Left renal pelvis (tissue), 4 donors: Measurements from ENCODE around the gene LYPD6. TPM values are rescaled to one million over a fixed set of nuclear protein-coding genes. Genes with fewer than 3 reads are reported as not detected.
A peak's percentile ranks its signal among the peaks of the same experiment; 100 is the strongest.
"Not testable (repeated sequence)": the region's sequence is repeated elsewhere in the genome, so short reads cannot be mapped to it uniquely, and the experiment has no call there.

Experiments
- DNase-seq, 4 donors: peaks; one replicate each; pipeline ENCODE4 v3.0.0-alpha.2; 2013; ENCODE audit warnings: low read depth in 4 of 4, low spot score in 3 of 4
- polyA plus RNA-seq, 4 donors: library from polyadenylated mRNA; unstranded; fragments of 120-200 nt; gene quantifications; one replicate each; pipeline ENCODE4 v1.2.1, GENCODE V29; 2013; ENCODE audit not compliant: insufficient read length in 4 of 4

LYPD6 gene, protein sequence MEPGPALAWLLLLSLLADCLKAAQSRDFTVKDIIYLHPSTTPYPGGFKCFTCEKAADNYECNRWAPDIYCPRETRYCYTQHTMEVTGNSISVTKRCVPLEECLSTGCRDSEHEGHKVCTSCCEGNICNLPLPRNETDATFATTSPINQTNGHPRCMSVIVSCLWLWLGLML
- 10 to 100 TPM; 13.5 to 25.4 (median 17.4) TPM for polyA plus RNA-seq

DNA sequence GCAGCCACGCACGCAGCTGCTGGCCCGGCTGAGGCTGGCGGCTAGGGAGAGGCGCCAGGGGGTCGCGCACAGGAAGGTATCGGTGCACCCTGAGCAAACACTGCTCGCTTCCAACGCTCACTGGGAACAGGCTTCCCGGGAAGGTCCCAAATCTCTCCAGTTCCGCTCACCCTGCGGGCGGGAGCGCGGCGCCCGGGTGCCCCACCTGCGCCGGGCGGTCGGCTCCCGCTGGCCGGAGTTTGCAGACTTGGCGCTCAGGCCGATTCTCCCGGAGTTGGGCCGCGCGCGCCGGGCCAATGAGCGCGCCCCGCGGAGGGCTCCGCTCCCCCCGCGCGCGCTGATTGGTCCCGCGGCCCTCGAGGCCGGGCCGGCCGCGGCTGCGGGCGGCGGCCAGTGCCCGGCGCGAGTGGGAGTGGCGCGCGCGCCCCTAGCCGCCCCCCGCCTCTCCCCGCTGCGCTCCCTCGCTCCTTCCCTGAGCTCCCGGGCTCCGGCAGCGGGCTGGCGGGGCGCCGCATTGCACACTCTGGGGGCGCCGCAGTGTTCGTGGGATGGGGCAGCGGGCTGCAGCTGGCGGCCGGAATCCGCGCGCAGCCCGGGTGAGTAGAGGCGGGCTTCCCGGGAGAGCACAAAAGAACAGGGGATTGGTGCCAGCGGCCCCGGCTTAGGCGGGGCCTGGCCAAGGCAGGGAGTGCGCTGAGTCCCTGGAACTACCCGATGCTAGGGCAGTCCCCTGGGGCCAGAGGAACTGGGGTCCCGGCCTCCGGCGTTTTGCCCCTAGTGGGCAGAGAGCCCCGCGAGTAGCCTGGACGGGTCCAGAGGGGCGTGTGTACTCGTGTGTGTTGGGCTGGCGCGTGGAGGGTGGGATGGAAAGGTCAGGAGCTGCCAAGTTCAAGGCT is at the start of gene LYPD6:
Gene LYPD6 (plus strand): TSS at position 461 of the 896 bp plus-strand sequence. CDS start 107,122 bp downstream, outside the sequence.
- peak; percentile 53 to 78 (median 68) for DNase-seq

DNA sequence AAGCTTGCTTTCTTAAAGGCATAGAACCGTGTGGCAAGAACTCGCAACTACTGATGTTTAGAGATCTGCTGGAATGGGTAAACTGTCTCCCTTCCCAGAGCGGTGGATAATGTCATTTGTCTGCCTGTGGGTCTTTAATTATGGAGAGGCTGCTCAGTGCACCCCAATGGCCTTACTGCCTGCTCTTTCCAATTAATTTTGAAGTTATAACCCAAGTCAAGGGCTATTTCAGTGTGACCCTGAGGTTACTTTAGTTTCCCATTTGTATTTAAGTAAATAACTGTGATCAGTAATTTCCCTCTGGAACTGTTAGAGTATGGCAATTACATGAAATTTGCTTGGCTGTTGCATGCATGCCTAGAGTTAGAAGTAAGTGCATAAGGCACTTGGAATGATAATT is 48.9 kb upstream of the LYPD6 start:
- DNase-seq, result no peak

DNA sequence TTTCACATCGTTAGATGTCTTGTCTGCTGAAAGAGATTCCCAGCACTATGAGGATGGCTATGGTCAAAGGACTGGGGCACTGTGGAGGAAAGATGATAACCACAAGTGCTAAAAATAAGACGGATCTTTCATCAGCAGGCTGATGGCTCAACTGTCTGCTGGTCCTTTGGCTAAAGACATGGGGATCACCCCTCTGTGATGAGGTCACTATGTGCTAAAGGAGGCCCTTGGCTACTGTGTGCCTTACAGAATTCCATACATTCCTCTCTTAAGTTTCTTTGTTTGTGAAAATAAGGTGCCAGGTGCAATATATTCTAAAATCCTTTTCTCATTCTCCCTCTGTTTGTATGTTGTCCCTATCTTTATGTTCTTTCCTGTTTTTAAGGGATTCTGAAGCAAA is 39.7 kb upstream of the LYPD6 start:
- no peak for DNase-seq

DNA sequence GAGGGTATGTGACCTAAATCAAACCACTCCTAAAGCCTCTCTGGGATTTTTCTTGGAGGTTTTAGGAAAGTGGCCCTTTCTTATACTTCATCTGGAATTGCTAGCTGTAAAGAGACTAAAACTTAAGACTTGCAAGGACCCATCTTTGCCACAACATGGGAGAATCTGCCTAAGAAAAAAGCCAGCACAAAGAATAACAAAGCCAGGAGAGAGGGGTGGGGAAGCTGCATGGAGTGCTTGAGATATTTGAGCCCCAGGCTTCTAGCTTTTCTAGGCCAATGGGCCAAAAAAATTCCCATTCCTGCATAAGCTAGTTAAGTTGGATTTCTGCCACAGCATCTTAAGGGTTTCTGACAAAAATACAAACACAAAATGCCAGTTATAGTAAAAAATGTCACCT is 38.5 kb upstream of the LYPD6 start:
- DNase-seq, result no peak

DNA sequence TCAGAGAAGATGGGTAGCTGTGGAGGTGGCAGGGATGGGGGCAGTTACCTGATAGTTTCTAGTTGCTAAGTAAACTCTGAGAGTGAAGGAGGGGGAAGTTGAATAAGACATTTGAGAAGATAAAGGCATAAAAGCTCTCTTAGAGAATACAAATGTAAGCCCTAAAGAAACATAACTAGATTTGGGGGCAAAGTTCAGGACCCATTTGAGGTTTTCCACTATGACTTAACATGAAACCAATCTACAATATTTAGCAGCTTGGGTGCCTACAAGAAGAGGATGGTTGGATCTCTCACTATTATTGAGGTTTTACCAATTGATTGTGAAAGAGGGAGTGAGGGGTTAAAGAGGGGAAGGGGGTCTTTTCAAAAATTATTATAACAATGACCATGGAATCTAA is 34.4 kb upstream of the LYPD6 start:
- no peak for DNase-seq

DNA sequence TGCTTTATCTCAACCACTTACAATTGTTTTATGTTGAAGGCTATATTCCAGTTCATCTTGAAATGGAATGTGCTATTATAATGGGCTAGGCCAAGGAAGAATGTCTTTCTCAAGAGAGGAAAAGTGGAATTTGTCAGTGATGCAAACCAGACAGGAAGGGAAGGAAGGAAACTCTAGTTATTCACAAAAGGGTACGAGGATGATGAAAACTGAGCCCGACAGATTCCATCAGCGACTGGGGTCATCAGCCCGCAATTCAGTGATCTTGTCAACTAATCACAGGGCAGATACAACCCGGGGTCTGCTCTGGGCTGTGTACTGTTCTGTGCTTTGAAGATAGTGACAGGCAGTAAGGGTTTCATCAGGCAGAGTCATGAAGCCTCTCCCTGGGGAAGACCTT is 23.4 kb upstream of the LYPD6 start:
- DNase-seq, result no peak

DNA sequence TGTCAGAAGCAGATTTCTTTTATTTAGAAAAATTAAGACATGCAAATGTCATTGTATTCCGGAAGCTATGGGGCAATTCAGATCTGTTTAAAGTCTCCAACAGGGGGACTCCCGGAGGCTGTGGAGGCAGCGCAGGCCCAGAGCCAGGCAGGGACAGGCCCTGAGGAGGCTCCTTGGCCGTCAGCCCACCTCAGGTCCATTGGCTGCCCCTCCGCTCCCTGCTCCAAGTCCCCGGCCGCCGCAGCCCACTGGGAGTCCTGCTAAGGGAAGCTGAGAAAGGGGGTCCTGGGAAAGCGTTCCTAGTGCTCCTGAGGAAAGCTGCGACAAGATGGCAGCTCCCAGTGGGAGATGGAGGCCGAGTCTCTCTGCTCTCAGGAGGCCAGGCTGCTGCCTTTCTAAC is 20.0 kb upstream of the LYPD6 start:
- no peak for DNase-seq

DNA sequence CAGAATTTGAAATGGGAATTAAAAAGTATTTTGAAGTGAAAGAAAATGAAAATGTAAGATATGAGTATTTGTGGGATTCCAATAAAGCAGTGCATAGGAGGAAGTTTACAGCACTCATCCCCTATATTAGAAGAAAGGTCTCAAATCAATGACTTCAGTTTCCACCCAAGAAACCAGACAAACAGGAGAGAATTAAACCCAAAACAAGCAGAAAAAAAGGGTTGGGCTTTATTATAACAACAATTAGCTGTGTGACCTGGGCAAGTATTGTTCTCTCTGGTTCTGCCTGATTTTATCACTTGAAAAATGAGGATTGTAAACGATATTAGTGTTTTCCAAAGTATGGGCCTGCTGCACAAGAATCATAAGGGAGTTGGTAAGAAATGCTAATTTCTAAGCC is 18.3 kb upstream of the LYPD6 start:
- no peak for DNase-seq

DNA sequence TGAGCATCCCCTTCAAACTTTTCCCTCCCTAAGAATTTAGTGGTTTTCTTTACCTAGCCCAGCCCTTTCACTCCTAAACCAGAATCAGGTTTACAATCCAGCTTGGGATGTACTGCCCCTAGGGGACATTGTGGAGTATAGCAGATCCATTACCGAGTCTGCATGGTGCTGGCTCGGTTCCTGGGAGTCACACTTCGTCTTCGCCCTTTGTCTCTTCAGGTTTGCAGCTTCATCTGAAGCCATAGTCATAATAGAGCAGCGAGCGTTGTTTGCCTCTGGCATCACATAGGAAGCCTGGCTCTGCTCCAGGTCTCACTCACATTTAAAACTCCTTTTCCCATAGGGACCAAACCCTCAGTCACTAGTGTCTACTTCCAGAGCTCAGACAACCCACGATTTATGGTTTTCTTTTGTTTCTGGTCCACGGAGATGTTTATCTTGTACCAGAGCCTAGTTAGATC is 16.8 kb upstream of the LYPD6 start:
- peak in 1 of 4 donors; percentile 35 for DNase-seq

DNA sequence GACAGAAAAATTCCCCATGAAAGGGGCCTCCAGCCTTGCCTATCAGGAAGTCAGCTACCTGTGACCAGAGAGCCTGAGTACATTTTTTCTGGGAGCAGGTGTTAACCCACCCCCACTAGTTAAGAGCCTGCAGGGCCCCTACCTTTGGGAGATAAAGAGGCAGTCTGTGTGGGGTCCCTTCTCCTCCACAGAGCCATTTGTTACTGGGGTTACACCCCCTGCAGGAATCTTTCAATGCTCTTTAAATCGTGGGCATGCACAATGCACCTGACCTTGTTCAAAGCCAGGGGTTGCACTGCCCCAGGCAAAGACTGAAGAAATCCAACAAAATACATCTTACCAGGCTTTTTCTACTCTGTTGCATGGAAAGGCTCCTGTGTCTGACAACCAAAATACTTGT is 15.7 kb upstream of the LYPD6 start:
- no peak for DNase-seq

DNA sequence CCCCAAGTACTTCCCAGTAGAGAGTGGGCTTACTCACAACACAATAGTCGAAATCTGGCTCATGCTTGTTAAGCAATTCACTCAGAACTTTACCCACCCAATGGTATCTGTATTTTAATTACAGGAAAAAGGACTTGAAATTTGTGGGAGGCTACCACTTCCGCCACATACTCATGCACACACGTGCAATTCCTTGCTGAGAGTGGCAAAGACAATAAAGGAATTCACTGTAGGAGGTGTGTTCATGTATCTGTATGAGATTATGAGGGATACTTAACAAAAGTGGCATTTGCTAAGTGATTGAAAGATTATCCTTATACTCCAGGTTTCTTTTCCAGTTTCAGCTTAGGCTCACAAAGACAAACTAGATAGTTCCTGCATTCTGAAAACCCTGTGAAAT is 14.9 kb upstream of the LYPD6 start:
- no peak for DNase-seq

DNA sequence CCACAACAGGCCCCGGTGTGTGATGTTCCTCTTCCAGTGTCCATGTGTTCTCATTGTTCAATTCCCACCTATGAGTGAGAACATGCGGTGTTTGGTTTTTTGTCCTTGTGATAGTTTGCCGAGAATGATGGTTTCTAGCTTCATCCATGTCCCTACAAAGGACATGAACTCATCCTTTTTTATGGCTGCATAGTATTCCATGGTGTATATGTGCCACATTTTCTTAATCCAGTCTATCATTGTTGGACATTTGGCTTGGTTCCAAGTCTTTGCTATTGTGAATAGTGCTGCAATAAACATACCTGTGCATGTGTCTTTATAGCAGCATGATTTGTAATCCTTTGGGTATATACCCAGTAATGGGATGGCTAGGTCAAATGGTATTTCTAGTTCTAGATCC is 11.8 kb upstream of the LYPD6 start:
- DNase-seq, result not testable (repeated sequence)

DNA sequence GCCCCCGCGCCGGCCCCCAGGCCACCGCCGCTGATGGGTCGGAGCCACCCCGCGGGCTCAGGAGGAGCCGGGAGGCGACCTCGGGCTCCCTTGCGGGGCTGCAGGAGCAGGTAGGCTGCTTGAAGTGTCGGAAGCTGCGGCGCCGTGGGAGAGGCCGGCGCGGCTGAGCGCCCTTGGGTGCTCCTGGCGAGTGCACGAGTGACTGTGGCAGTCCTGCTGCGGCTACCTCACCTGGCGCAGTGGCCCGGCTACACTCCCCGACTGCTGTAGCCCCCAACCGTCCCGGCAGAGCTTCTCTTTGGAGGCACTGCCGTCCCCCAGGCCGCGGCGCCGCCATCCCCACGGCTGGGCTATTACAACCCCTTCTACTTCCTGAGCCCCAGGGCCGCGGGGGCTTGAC is 10.0 kb upstream of the LYPD6 start:
- DNase-seq, result no peak

DNA sequence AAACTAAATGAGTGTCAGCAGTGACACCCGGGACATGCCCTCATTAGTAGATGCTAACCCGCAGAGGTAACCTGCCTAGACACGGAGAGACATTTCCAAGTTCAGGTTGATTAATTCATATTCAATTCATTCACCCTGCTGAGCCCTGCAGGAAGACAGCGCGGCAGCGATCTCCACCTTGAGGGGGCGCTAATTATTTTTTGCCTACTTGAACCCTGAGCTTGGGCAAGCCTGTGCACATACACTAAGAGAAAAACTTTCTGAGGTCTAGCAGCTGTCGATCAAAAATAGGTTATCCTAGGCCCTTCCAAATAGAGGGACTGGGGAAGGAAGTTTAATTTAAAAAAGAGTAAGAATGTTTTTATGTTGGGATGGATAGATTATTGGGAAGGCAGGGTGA is 1.3 kb upstream of the LYPD6 start:
- DNase-seq, result no peak

DNA sequence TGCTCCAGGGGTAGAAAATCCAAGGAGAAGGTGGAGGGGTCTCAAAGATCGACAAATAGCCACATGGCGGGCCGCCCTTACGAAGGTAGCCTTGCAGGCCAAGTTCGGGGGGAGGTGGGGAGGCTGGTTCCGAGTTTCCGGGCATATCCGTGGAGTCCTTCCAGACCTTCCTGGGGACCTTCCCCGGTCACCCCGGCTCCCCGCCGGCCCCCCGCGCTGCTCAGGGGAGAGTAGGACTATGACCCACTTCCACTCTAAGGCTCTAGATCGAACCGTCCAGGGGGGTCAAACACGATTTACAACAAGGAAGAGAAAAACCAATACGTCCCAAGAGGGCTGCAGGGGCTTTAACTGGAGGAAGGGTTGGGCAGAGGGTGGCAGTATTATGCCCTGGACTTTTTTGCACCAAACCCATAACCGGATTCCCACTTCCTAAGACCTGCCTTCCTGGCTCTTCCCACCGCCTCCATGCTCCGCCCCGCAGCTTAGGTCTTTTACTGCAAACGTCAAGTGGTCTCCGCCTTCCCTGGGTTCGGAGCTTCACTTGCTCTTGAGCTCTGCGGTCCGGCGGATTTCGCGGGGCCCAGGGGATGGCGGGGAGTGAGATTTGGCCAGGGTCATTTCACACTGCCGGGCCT is 779 bp upstream of the LYPD6 start:
- peak in 3 of 4 donors; percentile 42 to 60 (median 57) for DNase-seq

DNA sequence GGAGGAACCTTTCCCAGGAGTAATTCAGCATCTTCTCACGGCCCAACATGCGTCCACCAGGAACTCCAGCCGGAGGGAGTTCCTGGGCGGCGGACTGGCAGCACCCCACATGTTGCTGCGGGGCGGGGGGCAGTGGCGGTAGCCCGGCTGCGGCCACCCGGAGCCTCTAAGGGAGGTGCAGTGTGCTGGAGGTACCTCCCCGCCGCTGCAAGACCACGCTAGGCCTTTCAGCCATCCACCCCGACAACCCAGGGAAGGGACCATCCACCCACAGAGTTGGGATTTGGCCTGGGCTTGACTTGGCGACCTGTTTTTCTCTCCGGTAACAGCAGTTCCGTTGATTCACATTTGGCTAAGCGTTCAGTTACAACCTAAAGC is 625 bp downstream of the LYPD6 start:
- DNase-seq, result no peak

DNA sequence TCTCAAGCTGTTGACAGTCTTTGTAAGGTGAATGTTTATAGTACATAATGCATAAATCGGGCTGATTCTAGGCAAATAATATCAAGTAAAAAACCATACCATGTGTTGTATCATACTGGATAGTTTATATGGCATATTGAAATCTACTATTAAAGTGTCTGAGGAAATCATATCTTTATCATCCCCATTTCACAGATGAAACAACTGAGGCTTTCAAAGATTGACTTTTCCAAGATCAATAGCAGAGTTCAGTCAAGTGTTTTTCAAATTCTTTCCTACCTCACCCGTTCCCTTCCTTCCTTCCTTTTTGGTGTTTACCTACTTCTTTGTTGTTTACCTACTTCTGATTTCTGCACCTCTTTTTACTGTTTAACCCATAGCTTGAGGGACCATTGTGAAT is 2.0 kb downstream of the LYPD6 start:
- DNase-seq, result no peak

DNA sequence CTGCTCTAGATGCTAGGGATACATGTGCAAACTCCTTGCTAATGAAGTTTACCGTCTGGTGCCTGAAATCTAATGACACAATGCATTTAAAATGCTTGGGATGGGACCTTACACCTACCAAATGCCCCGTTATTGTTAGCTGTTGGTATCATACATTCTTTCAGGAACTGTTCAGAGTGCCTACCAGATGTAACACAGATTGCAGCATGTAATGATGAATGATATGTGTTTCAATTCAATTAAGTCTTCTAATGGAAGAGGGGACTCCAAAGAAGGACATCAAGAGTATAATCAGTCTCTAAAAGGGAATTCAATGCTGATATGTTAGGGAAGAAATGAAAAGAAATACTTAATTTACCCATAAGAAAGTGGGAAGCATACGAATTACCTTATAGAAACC is 3.2 kb downstream of the LYPD6 start:
- DNase-seq, result no peak

DNA sequence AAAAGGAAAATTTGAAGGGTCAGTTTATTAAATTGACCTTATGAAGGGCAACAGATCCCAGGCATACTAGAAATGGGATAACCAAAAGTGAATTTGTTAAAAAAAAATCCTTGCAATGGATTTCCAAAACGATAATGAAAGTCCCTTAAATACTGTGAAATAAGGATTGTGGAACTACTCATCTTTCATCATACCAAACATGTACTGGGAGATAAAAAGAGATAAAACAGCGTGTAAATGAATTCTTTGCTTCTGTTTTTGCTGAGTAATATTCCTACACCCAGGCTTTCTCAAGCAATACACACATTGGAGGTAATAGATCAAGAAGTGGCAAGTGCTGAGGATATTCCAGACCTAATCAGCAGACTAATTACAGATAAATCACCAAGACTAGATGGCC is 3.8 kb downstream of the LYPD6 start:
- DNase-seq, result no peak

DNA sequence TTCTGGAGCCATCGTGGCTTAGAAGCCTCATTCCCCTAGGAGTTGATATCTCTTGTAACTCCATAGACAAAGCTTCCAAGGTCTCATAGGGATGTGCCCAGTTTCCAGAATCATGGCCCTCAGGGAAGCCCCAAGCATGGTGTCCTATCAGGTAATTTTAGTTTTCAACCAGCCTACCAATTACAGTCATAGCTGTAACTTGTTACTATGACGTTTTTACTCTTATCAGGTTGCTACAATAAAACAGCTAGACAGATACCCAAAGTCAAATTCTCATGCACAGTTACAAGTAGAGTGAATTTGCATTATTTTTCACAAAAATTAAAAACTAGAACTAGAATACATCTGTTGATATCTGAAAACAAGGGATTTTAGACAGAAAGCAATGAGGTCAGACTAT is 8.9 kb downstream of the LYPD6 start:
- no peak for DNase-seq

DNA sequence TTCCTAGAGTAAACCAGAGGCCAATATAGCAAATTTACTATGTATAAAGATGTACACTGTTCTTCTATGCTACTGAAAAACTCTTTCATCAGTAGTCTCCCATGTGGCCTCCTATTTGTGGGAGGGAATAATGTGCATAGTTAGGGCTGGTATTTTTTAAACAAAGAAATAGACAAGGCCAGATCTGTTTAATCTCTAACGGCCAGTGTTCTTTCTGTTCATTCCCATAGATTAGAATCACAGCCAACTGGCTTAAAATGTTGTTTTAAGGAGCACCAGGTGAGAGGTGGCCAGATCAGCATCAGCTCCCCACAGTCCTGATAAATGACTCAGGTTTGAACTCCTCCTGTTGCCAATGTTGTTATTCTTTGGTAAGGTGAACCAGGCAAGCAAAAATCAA is 12.1 kb downstream of the LYPD6 start:
- DNase-seq, result no peak

DNA sequence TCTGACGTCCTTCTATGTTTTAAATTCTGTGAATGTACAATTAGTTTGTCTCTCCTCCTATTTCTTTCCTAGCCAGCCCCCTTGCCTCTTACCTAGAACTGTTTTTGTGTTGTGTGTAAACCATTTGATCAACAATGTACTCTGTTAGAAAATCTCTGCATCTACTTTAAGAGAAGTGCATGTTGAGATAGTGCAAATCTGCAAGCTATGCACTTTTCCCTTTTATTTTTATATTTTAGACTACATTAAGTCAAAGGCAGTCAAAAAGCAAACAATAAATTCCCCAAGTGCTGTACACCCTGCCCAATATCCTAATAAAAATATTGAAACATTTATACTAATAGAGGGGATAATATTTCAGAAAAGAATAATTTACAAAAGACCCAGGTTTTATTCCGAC is 13.7 kb downstream of the LYPD6 start:
- DNase-seq, result no peak
